Measurements from ENCODE around the gene TSACC. TPM values are rescaled to one million over a fixed set of nuclear protein-coding genes. Genes with fewer than 3 reads are reported as not detected.
A peak's percentile ranks its signal among the peaks of the same experiment; 100 is the strongest.

The TSACC gene
- total RNA-seq, 1 experiment from 2014 or later = not detected

GRCh38 chr1:156373546-156373945, 35.2 kb downstream of the TSACC start:
- ChIA-PET POLR2A (ENCODE audit: low non-redundant PET) (no interaction called here), CTCF (interaction anchor here (1.1 kb wide), 1 partner anchor 11 kb away, joined by 3 read pairs; no protein-coding TSS in a partner anchor)
- no peak for TF ChIP-seq EZH2 (IDR thresholded peaks at IDR 0.05; ENCODE audit: borderline replicate concordance, low read depth, low read length, poor library complexity, severe bottlenecking)
- Histone ChIP-seq H3K9me3 (ENCODE audit: low read depth, low read length, poor library complexity, severe bottlenecking) (no peaks in the 10 kb centered on the region), H3K36me3 (ENCODE audit: insufficient read depth, low read length, poor library complexity, severe bottlenecking) (no peaks in the 10 kb centered on the region), H3K4me1 (ENCODE audit: insufficient read depth, low read length, poor library complexity, severe bottlenecking) (no peaks in the 10 kb centered on the region), H3K27ac (ENCODE audit: low read depth, low read length, poor library complexity, severe bottlenecking) (no peak overlapping the region), H3K4me3 (ENCODE audit: low read depth, low read length, poor library complexity, severe bottlenecking) (no peak overlapping the region), H3K27me3 (replicated peaks; ENCODE audit: insufficient read depth, low read depth, low read length, poor library complexity) (no peaks in the 10 kb centered on the region)
- BruUV-seq (replicated peaks) = no TSS peak
- intact Hi-C loops (cut with micrococcal nuclease; ENCODE audit: unreplicated experiment) = no loop called here
- DNase-seq (ENCODE audit: low spot score) = no peak

DNA sequence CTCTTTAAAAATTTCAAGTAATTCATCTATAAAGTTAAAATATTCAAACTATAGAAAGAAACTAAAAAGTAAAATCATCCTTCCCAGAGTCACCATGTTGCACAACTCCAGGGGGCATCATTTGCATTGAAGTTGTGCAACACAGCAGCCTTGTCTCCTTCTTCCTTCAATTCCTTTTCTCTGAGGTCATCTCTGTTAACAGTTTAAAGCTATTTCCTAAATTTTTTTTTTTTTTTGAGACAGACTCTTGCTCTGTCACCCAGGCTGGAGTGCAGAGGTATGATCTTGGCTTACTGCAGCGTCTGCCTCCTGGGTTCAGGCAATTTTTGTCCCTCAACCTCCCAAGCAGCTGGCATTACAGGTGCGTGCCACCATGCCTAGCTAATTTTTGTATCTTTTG, 37.8 kb downstream of the TSACC start:
- no peaks in the 10 kb centered on the region for H3K36me3 ChIP-seq (ENCODE audit: insufficient read depth, low read length, poor library complexity, severe bottlenecking)
- H3K4me3 ChIP-seq (ENCODE audit: low read depth, low read length, poor library complexity, severe bottlenecking) = no peak overlapping the region
- ChIA-PET CTCF (interaction anchor here (0.6 to 1.0 kb wide), 2 partner anchors 9 to 81 kb away, joined by 3 to 9 read pairs; no protein-coding TSS in a partner anchor), POLR2A (ENCODE audit: low non-redundant PET) (interaction anchor here (0.7 kb wide), 1 partner anchor 14 kb away, joined by 3 read pairs; no protein-coding TSS in a partner anchor)
- no peaks in the 10 kb centered on the region for H3K27me3 ChIP-seq (replicated peaks; ENCODE audit: insufficient read depth, low read depth, low read length, poor library complexity)
- TF ChIP-seq EZH2 (IDR thresholded peaks at IDR 0.05; ENCODE audit: borderline replicate concordance, low read depth, low read length, poor library complexity, severe bottlenecking) (no peak), CTCF (conservative IDR thresholded peaks at IDR 0.05; ENCODE audit: low read depth, low read length) (peak; percentile 26; the same call in 1 of the 2 replicates)
- H3K27ac ChIP-seq (ENCODE audit: low read depth, low read length, poor library complexity, severe bottlenecking) = no peak overlapping the region
- no TSS peak for BruUV-seq (replicated peaks)
- peak; percentile 67 for DNase-seq (ENCODE audit: low spot score)
- no peaks in the 10 kb centered on the region for H3K9me3 ChIP-seq (ENCODE audit: low read depth, low read length, poor library complexity, severe bottlenecking)
- intact Hi-C loops (cut with micrococcal nuclease; ENCODE audit: unreplicated experiment) = no loop called here
- no peaks in the 10 kb centered on the region for H3K4me1 ChIP-seq (ENCODE audit: insufficient read depth, low read length, poor library complexity, severe bottlenecking)

- Histone ChIP-seq H3K9me3 (ENCODE audit: low read depth, low read length, poor library complexity, severe bottlenecking) (no peaks in the 10 kb centered on the region), H3K4me1 (ENCODE audit: insufficient read depth, low read length, poor library complexity, severe bottlenecking) (no peaks in the 10 kb centered on the region), H3K27me3 (replicated peaks; ENCODE audit: insufficient read depth, low read depth, low read length, poor library complexity) (no peaks in the 10 kb centered on the region), H3K36me3 (ENCODE audit: insufficient read depth, low read length, poor library complexity, severe bottlenecking) (no peaks in the 10 kb centered on the region), H3K4me3 (ENCODE audit: low read depth, low read length, poor library complexity, severe bottlenecking) (no peak overlapping the region), H3K27ac (ENCODE audit: low read depth, low read length, poor library complexity, severe bottlenecking) (no peak overlapping the region)
- BruUV-seq (replicated peaks) = no TSS peak
- ChIA-PET POLR2A (ENCODE audit: low non-redundant PET) (interaction anchor here (0.6 kb wide), 1 partner anchor 123 kb away, joined by 4 read pairs; the partner anchor contains the start of gene MEF2D), CTCF (interaction anchor here (1.1 kb wide), 1 partner anchor 9 kb away, joined by 4 read pairs; no protein-coding TSS in a partner anchor)
- no peak for DNase-seq (ENCODE audit: low spot score)
- TF ChIP-seq EZH2 (IDR thresholded peaks at IDR 0.05; ENCODE audit: borderline replicate concordance, low read depth, low read length, poor library complexity, severe bottlenecking) = no peak
- intact Hi-C loops (cut with micrococcal nuclease; ENCODE audit: unreplicated experiment) = no loop called here
Measured at GRCh38 chr1:156376958-156377919, 38.9 kb downstream of the TSACC start.

- no TSS peak for BruUV-seq (replicated peaks)
- CTCF ChIA-PET = interaction anchor here (0.6 kb wide), 1 partner anchor 110 kb away, joined by 3 read pairs; no protein-coding TSS in a partner anchor
- Histone ChIP-seq H3K4me3 (ENCODE audit: low read depth, low read length, poor library complexity, severe bottlenecking) (no peak overlapping the region), H3K27ac (ENCODE audit: low read depth, low read length, poor library complexity, severe bottlenecking) (no peak overlapping the region), H3K9me3 (ENCODE audit: low read depth, low read length, poor library complexity, severe bottlenecking) (no peaks in the 10 kb centered on the region), H3K27me3 (replicated peaks; ENCODE audit: insufficient read depth, low read depth, low read length, poor library complexity) (no peaks in the 10 kb centered on the region), H3K4me1 (ENCODE audit: insufficient read depth, low read length, poor library complexity, severe bottlenecking) (no peaks in the 10 kb centered on the region), H3K36me3 (ENCODE audit: insufficient read depth, low read length, poor library complexity, severe bottlenecking) (no peaks in the 10 kb centered on the region)
- TF ChIP-seq EZH2 (IDR thresholded peaks at IDR 0.05; ENCODE audit: borderline replicate concordance, low read depth, low read length, poor library complexity, severe bottlenecking) = no peak
- no peak for TF ChIP-seq CTCF (conservative IDR thresholded peaks at IDR 0.05; ENCODE audit: low read depth, low read length)
- POLR2A ChIA-PET (ENCODE audit: low non-redundant PET) = no interaction called here
- DNase-seq (ENCODE audit: low spot score) = no peak
- intact Hi-C loops (cut with micrococcal nuclease; ENCODE audit: unreplicated experiment) = no loop called here
Measured at GRCh38 chr1:156378557-156378956, 40.2 kb downstream of the TSACC start.
